Mesenchymal stem cell (in vitro differentiated cells and primary cell): ENCODE measurements around the gene PPIC.

Source experiments
- DNase-seq: peaks from one replicate; pipeline ENCODE4 v3.0.0-alpha.2; 2013
- H2AFZ ChIP-seq: one replicate; pipeline ENCODE4 v1.6.1; 2013; ENCODE audit warnings: low read depth, mild to moderate bottlenecking, control low read depth, inconsistent platforms, low read length, moderate library complexity
- H2AK5ac ChIP-seq: 2 replicates; pipeline ENCODE4 v1.6.1; 2013; ENCODE audit warnings: low read length, moderate library complexity, mild to moderate bottlenecking, inconsistent platforms; ENCODE audit not compliant: severe bottlenecking
- H2BK120ac ChIP-seq: one replicate; pipeline ENCODE4 v1.6.1; 2013; ENCODE audit warnings: low read depth, mild to moderate bottlenecking, inconsistent platforms, low read length, moderate library complexity
- H2BK12ac ChIP-seq, 2 experiments: one replicate each; pipeline ENCODE4 v1.6.1; 2013; ENCODE audit warnings: inconsistent platforms in 2 of 2, low read length in 2 of 2, mild to moderate bottlenecking in 2 of 2, moderate library complexity in 2 of 2, control low read depth in 1 of 2
- H2BK15ac ChIP-seq: one replicate; pipeline ENCODE4 v1.6.1; 2013; ENCODE audit warnings: mild to moderate bottlenecking, low read depth, inconsistent platforms; ENCODE audit not compliant: poor library complexity, severe bottlenecking
- H2BK5ac ChIP-seq: 2 replicates; pipeline ENCODE4 v1.6.1; 2013; ENCODE audit warnings: low read depth, mild to moderate bottlenecking, low read length, control low read depth, inconsistent platforms; ENCODE audit not compliant: poor library complexity, severe bottlenecking
- H3K14ac ChIP-seq, 2 experiments: one replicate each; pipeline ENCODE4 v1.6.1; 2013; ENCODE audit warnings: inconsistent platforms in 2 of 2, low read length in 2 of 2, control low read depth in 1 of 2, mild to moderate bottlenecking in 1 of 2, moderate library complexity in 1 of 2
- H3K18ac ChIP-seq, 2 experiments: one replicate each; pipeline ENCODE4 v1.6.1; 2013; ENCODE audit warnings: inconsistent platforms in 2 of 2, low read length in 2 of 2, control low read depth in 1 of 2, low read depth in 1 of 2, mild to moderate bottlenecking in 1 of 2
- H3K23ac ChIP-seq, 2 experiments: one replicate each; pipeline ENCODE4 v1.6.1; 2013; ENCODE audit warnings: inconsistent platforms in 2 of 2, low read length in 2 of 2, mild to moderate bottlenecking in 2 of 2, moderate library complexity in 2 of 2, control low read depth in 1 of 2
- H3K27ac ChIP-seq: 2 replicates; pipeline ENCODE4 v1.5.1; 2013; ENCODE audit warnings: mild to moderate bottlenecking, moderate library complexity, low read length, control low read depth, inconsistent platforms; ENCODE audit not compliant: poor library complexity, severe bottlenecking
- H3K27me3 ChIP-seq, 2 experiments: 2 replicates each; pipeline versions ENCODE4 v1.6.1 to v1.7.0; 2013; ENCODE audit warnings: low read length in 2 of 2, mild to moderate bottlenecking in 2 of 2, moderate library complexity in 2 of 2, control low read depth in 1 of 2, inconsistent platforms in 1 of 2; ENCODE audit not compliant: control insufficient read depth in 1 of 2, insufficient read depth in 1 of 2
- H3K36me3 ChIP-seq, 2 experiments: 2 replicates each; pipeline versions ENCODE4 v1.6.1 to v1.7.0; 2013; ENCODE audit warnings: low read length in 2 of 2, control low read depth in 1 of 2, inconsistent platforms in 1 of 2, low read depth in 1 of 2, mild to moderate bottlenecking in 1 of 2; ENCODE audit not compliant: insufficient read depth in 2 of 2, control insufficient read depth in 1 of 2
- H3K4ac ChIP-seq, 2 experiments: one replicate each; pipeline ENCODE4 v1.6.1; 2013; ENCODE audit warnings: inconsistent platforms in 2 of 2, low read length in 2 of 2, mild to moderate bottlenecking in 2 of 2, moderate library complexity in 2 of 2, control low read depth in 1 of 2, low read depth in 1 of 2
- H3K4me1 ChIP-seq: 2 replicates; pipeline ENCODE4 v1.6.1; 2013; ENCODE audit warnings: low read depth, low read length, control low read depth; ENCODE audit not compliant: control insufficient read depth, insufficient read depth
- H3K4me2 ChIP-seq: 2 replicates; pipeline ENCODE4 v1.6.1; 2013; ENCODE audit warnings: low read length, mild to moderate bottlenecking, inconsistent platforms; ENCODE audit not compliant: poor library complexity, severe bottlenecking
- H3K4me3 ChIP-seq, 2 experiments: 2 replicates each; pipeline versions ENCODE4 v1.5.1 to v1.7.0; 2013; ENCODE audit warnings: low read length in 2 of 2, mild to moderate bottlenecking in 2 of 2, control low read depth in 1 of 2, low read depth in 1 of 2; ENCODE audit not compliant: insufficient read depth in 1 of 2
- H3K79me1 ChIP-seq: replicated peaks from 2 replicates; pipeline ENCODE4 v1.6.1; 2013; ENCODE audit warnings: mild to moderate bottlenecking, control low read depth, low read length, inconsistent platforms; ENCODE audit not compliant: poor library complexity, severe bottlenecking
- H3K9ac ChIP-seq: 2 replicates; pipeline ENCODE4 v1.7.0; 2013; ENCODE audit warnings: mild to moderate bottlenecking, low read length, moderate library complexity
- H3K9me3 ChIP-seq: 2 replicates; pipeline ENCODE4 v1.7.0; 2013; ENCODE audit warnings: mild to moderate bottlenecking, low read length; ENCODE audit not compliant: control insufficient read depth
- H4K8ac ChIP-seq: one replicate; pipeline ENCODE4 v1.6.1; 2013; ENCODE audit warnings: inconsistent platforms, mild to moderate bottlenecking, low read length, moderate library complexity
- H4K91ac ChIP-seq: one replicate; pipeline ENCODE4 v1.6.1; 2013; ENCODE audit warnings: mild to moderate bottlenecking, low read length, inconsistent platforms
- WGBS: methylation state at CpG from one replicate; pipeline ENCODE4 v1.1.7; 2013; ENCODE audit warnings: mixed read lengths; 5-methylcytosine and 5-hydroxymethylcytosine counted together

Gene PPIC

GRCh38 chr5:123046222-123046621 lies 9.7 kb upstream of the PPIC start:
- Histone ChIP-seq H3K4me3 (no peak overlapping the region), H3K4ac (no peak overlapping the region), H3K36me3 (no peaks in the 10 kb centered on the region), H3K27me3 (no peaks in the 10 kb centered on the region), H2BK12ac (no peak overlapping the region), H2BK15ac (no peak overlapping the region), H2BK120ac (no peak overlapping the region), H2BK5ac (no peak overlapping the region), H2AK5ac (no peak overlapping the region), H2AFZ (no peak overlapping the region), H3K9ac (no peak overlapping the region), H4K91ac (no peak overlapping the region), H3K14ac (no peak overlapping the region), H3K4me1 (no peaks in the 10 kb centered on the region), H3K27ac (no peak overlapping the region), H3K79me1 (no peaks in the 10 kb centered on the region), H3K18ac (no peak overlapping the region), H3K9me3 (no peaks in the 10 kb centered on the region), H3K23ac (no peak overlapping the region), H3K4me2 (no peak overlapping the region), H4K8ac (no peak overlapping the region)
- 87% methylated on average over 4 of the region's 4 CpGs for WGBS
- no peak for DNase-seq

GRCh38 chr5:123044926-123045617 lies 8.5 kb upstream of the PPIC start:
- Histone ChIP-seq H3K4ac (no peak overlapping the region), H2BK5ac (no peak overlapping the region), H3K9ac (no peak overlapping the region), H3K27me3 (no peaks in the 10 kb centered on the region), H2AFZ (no peak overlapping the region), H3K9me3 (no peaks in the 10 kb centered on the region), H2AK5ac (no peak overlapping the region), H3K79me1 (no peaks in the 10 kb centered on the region), H2BK120ac (no peak overlapping the region), H3K27ac (no peak overlapping the region), H2BK12ac (no peak overlapping the region), H4K8ac (no peak overlapping the region), H3K14ac (no peak overlapping the region), H3K18ac (no peak overlapping the region), H3K23ac (no peak overlapping the region), H2BK15ac (no peak overlapping the region), H3K4me2 (no peak overlapping the region), H3K36me3 (no peaks in the 10 kb centered on the region), H3K4me1 (no peaks in the 10 kb centered on the region), H3K4me3 (no peak overlapping the region), H4K91ac (no peak overlapping the region)
- DNase-seq = peak; percentile 12
- WGBS = 47% methylated on average over 6 of the region's 7 CpGs

- Histone ChIP-seq H3K36me3 (no peaks in the 10 kb centered on the region), H3K79me1 (peaks cover 3% of the 10 kb centered on the region), H3K4ac (no peak overlapping the region), H3K14ac (no peak overlapping the region), H2AFZ (no peak overlapping the region), H3K4me1 (peaks cover 5% of the 10 kb centered on the region), H4K91ac (no peak overlapping the region), H3K9ac (no peak overlapping the region), H2BK120ac (no peak overlapping the region), H2BK15ac (no peak overlapping the region), H3K27me3 (no peaks in the 10 kb centered on the region), H3K4me3 (no peak overlapping the region), H4K8ac (peak overlapping the region; percentile 54), H3K18ac (no peak overlapping the region), H3K9me3 (no peaks in the 10 kb centered on the region), H2BK5ac (no peak overlapping the region), H2AK5ac (no peak overlapping the region), H2BK12ac (no peak overlapping the region), H3K4me2 (no peak overlapping the region), H3K27ac (no peak overlapping the region), H3K23ac (no peak overlapping the region)
- DNase-seq = no peak
Observed at GRCh38 chr5:123039673-123040072, 3.1 kb upstream of the PPIC start.

GRCh38 chr5:123037104-123037418 lies 536 bp upstream of the PPIC start:
- Histone ChIP-seq H3K9me3 (no peaks in the 10 kb centered on the region), H3K27ac (peak overlapping the region; percentile 73), H3K36me3 (no peaks in the 10 kb centered on the region), H2BK5ac (no peak overlapping the region), H2BK120ac (peak overlapping the region; percentile 27), H3K79me1 (peaks cover 13% of the 10 kb centered on the region), H2BK12ac (peak overlapping the region in 1 of 2 experiments; percentile 60), H3K4me2 (peak overlapping the region; percentile 68), H3K4ac (peak overlapping the region; percentile 86 to 87), H4K91ac (no peak overlapping the region), H3K14ac (no peak overlapping the region), H3K23ac (peak overlapping the region in 1 of 2 experiments; percentile 37), H3K4me3 (peak overlapping the region; percentile 84 to 89), H3K9ac (peak overlapping the region; percentile 89), H3K4me1 (peaks cover 5% of the 10 kb centered on the region), H3K18ac (peak overlapping the region; percentile 84 to 92), H2BK15ac (peak overlapping the region; percentile 84), H2AFZ (peak overlapping the region; percentile 90), H3K27me3 (no peaks in the 10 kb centered on the region), H4K8ac (peak overlapping the region; percentile 95), H2AK5ac (no peak overlapping the region)
- no peak for DNase-seq
- WGBS = 2% methylated on average over 11 of the region's 11 CpGs
